ENCODE data around the gene TUBGCP6. TPM values are rescaled to one million over a fixed set of nuclear protein-coding genes. Genes with fewer than 3 reads are reported as not detected.

TUBGCP6 gene
- total and polyA plus RNA-seq, 2 experiments from 2014 or later: 18.6 to 47.1 TPM

GRCh38 chr22:50226063-50226874 lies 18.6 kb downstream of the TUBGCP6 start (continued):
- TF ChIP-seq, protein P1, sequence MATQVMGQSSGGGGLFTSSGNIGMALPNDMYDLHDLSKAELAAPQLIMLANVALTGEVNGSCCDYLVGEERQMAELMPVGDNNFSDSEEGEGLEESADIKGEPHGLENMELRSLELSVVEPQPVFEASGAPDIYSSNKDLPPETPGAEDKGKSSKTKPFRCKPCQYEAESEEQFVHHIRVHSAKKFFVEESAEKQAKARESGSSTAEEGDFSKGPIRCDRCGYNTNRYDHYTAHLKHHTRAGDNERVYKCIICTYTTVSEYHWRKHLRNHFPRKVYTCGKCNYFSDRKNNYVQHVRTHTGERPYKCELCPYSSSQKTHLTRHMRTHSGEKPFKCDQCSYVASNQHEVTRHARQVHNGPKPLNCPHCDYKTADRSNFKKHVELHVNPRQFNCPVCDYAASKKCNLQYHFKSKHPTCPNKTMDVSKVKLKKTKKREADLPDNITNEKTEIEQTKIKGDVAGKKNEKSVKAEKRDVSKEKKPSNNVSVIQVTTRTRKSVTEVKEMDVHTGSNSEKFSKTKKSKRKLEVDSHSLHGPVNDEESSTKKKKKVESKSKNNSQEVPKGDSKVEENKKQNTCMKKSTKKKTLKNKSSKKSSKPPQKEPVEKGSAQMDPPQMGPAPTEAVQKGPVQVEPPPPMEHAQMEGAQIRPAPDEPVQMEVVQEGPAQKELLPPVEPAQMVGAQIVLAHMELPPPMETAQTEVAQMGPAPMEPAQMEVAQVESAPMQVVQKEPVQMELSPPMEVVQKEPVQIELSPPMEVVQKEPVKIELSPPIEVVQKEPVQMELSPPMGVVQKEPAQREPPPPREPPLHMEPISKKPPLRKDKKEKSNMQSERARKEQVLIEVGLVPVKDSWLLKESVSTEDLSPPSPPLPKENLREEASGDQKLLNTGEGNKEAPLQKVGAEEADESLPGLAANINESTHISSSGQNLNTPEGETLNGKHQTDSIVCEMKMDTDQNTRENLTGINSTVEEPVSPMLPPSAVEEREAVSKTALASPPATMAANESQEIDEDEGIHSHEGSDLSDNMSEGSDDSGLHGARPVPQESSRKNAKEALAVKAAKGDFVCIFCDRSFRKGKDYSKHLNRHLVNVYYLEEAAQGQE (IDR thresholded peaks at IDR 0.05; ENCODE audit: unreplicated experiment): no peak
- TF ChIP-seq POLR2AphosphoS5 (IDR thresholded peaks at IDR 0.05; ENCODE audit: low read depth) (no peak), ZNF331 (CRISPR knock-in tag; IDR thresholded peaks at IDR 0.05; ENCODE audit: low read depth) (no peak), STAT1 (IDR thresholded peaks at IDR 0.05; ENCODE audit: unreplicated experiment) (no peak), JUNB (IDR thresholded peaks at IDR 0.05; ENCODE audit: unreplicated experiment) (no peak), CTCF (conservative IDR thresholded peaks at IDR 0.05; ENCODE audit: low read depth in 2 of 2) (no peak), ZNF114 (CRISPR knock-in tag; IDR thresholded peaks at IDR 0.05) (no peak), EZH2phosphoT487 (IDR thresholded peaks at IDR 0.05; ENCODE audit: unreplicated experiment) (no peak), CREB1 (CRISPR knock-in tag; IDR thresholded peaks at IDR 0.05; ENCODE audit: low read depth) (no peak)
- TF ChIP-seq, protein P2, sequence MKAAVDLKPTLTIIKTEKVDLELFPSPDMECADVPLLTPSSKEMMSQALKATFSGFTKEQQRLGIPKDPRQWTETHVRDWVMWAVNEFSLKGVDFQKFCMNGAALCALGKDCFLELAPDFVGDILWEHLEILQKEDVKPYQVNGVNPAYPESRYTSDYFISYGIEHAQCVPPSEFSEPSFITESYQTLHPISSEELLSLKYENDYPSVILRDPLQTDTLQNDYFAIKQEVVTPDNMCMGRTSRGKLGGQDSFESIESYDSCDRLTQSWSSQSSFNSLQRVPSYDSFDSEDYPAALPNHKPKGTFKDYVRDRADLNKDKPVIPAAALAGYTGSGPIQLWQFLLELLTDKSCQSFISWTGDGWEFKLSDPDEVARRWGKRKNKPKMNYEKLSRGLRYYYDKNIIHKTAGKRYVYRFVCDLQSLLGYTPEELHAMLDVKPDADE (IDR thresholded peaks at IDR 0.05): no peak

DNA sequence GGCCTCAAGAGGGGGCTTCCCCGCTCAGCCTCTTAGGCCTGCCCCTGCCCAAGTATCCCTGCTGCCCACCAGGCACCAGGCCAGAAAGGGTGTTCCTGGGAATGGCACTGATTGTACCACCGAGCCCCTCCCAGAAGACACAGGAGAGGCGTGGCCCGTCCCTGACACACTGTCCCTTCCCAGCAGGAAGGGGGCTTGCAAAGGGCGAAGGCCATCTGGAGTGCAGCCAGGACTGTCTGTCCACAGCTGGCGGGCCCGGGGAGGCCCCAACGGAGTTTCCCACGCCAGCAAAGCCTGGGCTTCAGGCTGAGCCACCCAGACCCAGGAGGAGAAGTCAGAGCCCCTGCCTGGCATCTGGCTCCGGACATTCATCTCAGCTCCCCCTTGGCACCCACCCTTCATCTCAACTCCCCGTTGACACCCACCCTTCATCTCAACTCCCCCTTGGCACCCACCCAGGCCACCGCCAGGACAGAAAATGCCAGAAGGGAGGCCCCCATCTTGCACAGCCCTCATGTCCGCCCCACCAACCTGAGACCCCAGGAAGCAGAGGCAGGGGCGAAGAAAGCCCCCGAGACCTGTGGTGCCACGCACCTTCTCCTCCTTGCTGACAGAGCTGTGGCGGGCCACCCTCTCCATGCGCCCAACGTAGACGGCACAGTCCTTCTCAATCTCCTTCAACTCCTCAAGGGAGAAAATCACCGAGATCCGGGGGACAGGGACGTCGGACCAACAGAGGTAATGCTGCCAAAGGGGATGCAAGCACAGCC lies 19.4 kb downstream of the TUBGCP6 start:
- H3K9me2 ChIP-seq (ENCODE audit: insufficient read depth): no peaks in the 10 kb centered on the region
- no peak overlapping the region for H3K4me3 Mint-ChIP-seq
- H3K27ac Mint-ChIP-seq: no peak overlapping the region
- no peak overlapping the region for H2AFZ ChIP-seq
- no peak overlapping the region for H3K4me3 ChIP-seq
- no peaks in the 10 kb centered on the region for H3K27me3 ChIP-seq (ENCODE audit: insufficient read depth)
- H3K27me3 Mint-ChIP-seq (ENCODE audit: insufficient read depth, low read depth, poor library complexity): peaks cover 7% of the 10 kb centered on the region
- ATAC-seq (no peak), DNase-seq (ENCODE audit: low spot score) (no peak)
- peaks cover 28% of the 10 kb centered on the region for H3K36me3 Mint-ChIP-seq (ENCODE audit: low read depth)
- H3K36me3 ChIP-seq (ENCODE audit: insufficient read depth): no peaks in the 10 kb centered on the region
- H3K4me2 ChIP-seq: no peak overlapping the region
- H3K4me1 ChIP-seq (ENCODE audit: insufficient read depth): no peaks in the 10 kb centered on the region
- no peaks in the 10 kb centered on the region for H3K79me2 ChIP-seq (replicated peaks; ENCODE audit: insufficient read depth)
- no peaks in the 10 kb centered on the region for H3F3A ChIP-seq (replicated peaks; ENCODE audit: low read depth)
- H3K9me3 Mint-ChIP-seq: no peaks in the 10 kb centered on the region
- peaks cover 5% of the 10 kb centered on the region for H4K20me1 ChIP-seq (replicated peaks; ENCODE audit: insufficient read depth)
- no peaks in the 10 kb centered on the region for H3K4me1 Mint-ChIP-seq
- no peak overlapping the region for H3K27ac ChIP-seq (ENCODE audit: low read depth)
- no peak for TF ChIP-seq JUNB (IDR thresholded peaks at IDR 0.05; ENCODE audit: unreplicated experiment)
- TF ChIP-seq STAT1 (IDR thresholded peaks at IDR 0.05; ENCODE audit: unreplicated experiment): no peak
- TF ChIP-seq POLR2AphosphoS5 (IDR thresholded peaks at IDR 0.05; ENCODE audit: low read depth): no peak
- no peak for TF ChIP-seq CREB1 (CRISPR knock-in tag; IDR thresholded peaks at IDR 0.05; ENCODE audit: low read depth)
- TF ChIP-seq, protein P1 (IDR thresholded peaks at IDR 0.05; ENCODE audit: unreplicated experiment): no peak
- TF ChIP-seq EZH2phosphoT487 (IDR thresholded peaks at IDR 0.05; ENCODE audit: unreplicated experiment): no peak
- TF ChIP-seq EZH2 (IDR thresholded peaks at IDR 0.05; ENCODE audit: low read depth, unreplicated experiment): no peak
- no peak for TF ChIP-seq ZNF331 (CRISPR knock-in tag; IDR thresholded peaks at IDR 0.05; ENCODE audit: low read depth)
